Colonic mucosa (tissue), 4 donors: ENCODE data around the gene FABP1. TPM values are rescaled to one million over a fixed set of nuclear protein-coding genes. Genes with fewer than 3 reads are reported as not detected.

Experiments
- DNase-seq: peaks from one replicate; pipeline ENCODE4 v3.0.0-alpha.2; 2020
- H3K27ac ChIP-seq: fragments of 200-600 bp; one replicate; pipeline ENCODE4 v1.8.0; 2021
- H3K27me3 ChIP-seq: fragments of 200-600 bp; one replicate; pipeline ENCODE4 v1.8.0; 2021
- H3K36me3 ChIP-seq: fragments of 200-600 bp; one replicate; pipeline ENCODE4 v1.8.0; 2021
- H3K4me1 ChIP-seq: fragments of 200-600 bp; one replicate; pipeline ENCODE4 v1.8.0; 2021; ENCODE audit warnings: mild to moderate bottlenecking
- H3K4me3 ChIP-seq: fragments of 200-600 bp; one replicate; pipeline ENCODE4 v1.8.0; 2021
- H3K9ac ChIP-seq, 2 donors: one replicate each; pipeline ENCODE4 v1.7.0; 2013; ENCODE audit warnings: control low read depth in 2 of 2, low read depth in 2 of 2, low read length in 2 of 2
- H3K9me3 ChIP-seq: fragments of 200-600 bp; one replicate; pipeline ENCODE4 v1.8.0; 2021
- intact Hi-C: fragments of 100-400 bp; cut with DNase I; formaldehyde crosslinking; loops from one replicate; pipeline ENCODE4 v1.14.1; 2022
- total RNA-seq, 2 donors: library from RNA; stranded (reverse); fragmentation: NEBNext Ultra II Directional in 1 of 2; extraction: Animal tissue kit (Norgen Biotek cat#: 25700) in 1 of 2; gene quantifications; one replicate each; pipeline ENCODE4 v1.2.1, GENCODE V29; 2021
- TF ChIP-seq, protein P1 (sequence below): fragments of 200-600 bp; IDR thresholded peaks from one replicate; pipeline ENCODE4 v1.8.0; 2022; ENCODE audit warnings: antibody characterized with exemption, mild to moderate bottlenecking
- donor health status: healthy.
- donor health status: DM: no; HTN: no; CAD: no.
- donor health status: DM: no; HTN: no; CAD: no.

FABP1 gene
- total RNA-seq, 2 donors from 2014 or later = 2,582 to 2,822 TPM

DNA sequence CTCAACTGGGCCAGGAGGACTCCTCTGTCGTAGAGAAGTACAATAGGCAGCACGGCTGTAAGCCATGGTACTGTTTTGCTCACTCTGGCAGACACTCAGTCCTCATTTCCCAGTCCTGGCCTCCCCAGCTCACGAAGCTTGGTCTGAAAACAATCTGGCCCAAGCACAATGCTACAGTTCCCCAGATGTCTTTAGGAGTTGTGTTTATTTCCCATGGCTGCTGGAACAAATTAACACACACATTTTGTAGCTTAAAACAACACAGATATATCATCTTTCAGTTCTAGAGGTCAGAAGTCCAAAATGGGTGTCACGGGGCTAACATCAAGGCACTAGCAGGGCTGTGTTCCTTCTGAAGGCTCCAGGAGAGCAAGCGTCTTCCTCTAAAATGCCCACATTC, 13.0 kb downstream of the FABP1 start:
- H3K4me1 ChIP-seq = no peaks in the 10 kb centered on the region
- intact Hi-C loops = no loop called here
- no peaks in the 10 kb centered on the region for H3K27me3 ChIP-seq
- no peaks in the 10 kb centered on the region for H3K36me3 ChIP-seq
- DNase-seq = no peak
- TF ChIP-seq, protein P1, sequence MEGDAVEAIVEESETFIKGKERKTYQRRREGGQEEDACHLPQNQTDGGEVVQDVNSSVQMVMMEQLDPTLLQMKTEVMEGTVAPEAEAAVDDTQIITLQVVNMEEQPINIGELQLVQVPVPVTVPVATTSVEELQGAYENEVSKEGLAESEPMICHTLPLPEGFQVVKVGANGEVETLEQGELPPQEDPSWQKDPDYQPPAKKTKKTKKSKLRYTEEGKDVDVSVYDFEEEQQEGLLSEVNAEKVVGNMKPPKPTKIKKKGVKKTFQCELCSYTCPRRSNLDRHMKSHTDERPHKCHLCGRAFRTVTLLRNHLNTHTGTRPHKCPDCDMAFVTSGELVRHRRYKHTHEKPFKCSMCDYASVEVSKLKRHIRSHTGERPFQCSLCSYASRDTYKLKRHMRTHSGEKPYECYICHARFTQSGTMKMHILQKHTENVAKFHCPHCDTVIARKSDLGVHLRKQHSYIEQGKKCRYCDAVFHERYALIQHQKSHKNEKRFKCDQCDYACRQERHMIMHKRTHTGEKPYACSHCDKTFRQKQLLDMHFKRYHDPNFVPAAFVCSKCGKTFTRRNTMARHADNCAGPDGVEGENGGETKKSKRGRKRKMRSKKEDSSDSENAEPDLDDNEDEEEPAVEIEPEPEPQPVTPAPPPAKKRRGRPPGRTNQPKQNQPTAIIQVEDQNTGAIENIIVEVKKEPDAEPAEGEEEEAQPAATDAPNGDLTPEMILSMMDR = no peak
- no peak overlapping the region for H3K9ac ChIP-seq
- H3K27ac ChIP-seq = no peak overlapping the region
- no peaks in the 10 kb centered on the region for H3K9me3 ChIP-seq
- H3K4me3 ChIP-seq = no peak overlapping the region

DNA sequence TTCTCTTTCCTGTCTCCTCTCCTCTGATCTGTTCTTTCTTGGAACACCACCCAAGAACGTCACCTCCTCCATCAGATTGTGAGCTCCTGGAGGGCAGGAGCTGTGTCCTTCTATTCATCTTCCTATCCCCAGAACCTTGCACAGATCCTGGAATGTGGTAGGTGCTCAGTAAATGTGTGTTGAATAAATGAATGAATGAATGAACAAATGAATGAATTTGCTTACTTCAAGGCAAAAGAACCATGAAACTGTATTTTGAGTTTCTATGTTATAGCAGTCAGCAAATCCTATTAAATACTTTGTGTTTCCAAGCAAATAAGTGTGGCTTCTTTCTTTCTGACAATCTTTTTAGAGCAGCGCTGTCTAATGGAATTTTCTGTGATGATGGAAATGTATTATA, 14.8 kb downstream of the FABP1 start:
- no peaks in the 10 kb centered on the region for H3K36me3 ChIP-seq
- no peak overlapping the region for H3K4me3 ChIP-seq
- no peaks in the 10 kb centered on the region for H3K27me3 ChIP-seq
- H3K4me1 ChIP-seq = no peaks in the 10 kb centered on the region
- TF ChIP-seq, protein P1 = no peak
- no peak for DNase-seq
- no peak overlapping the region for H3K27ac ChIP-seq
- no peaks in the 10 kb centered on the region for H3K9me3 ChIP-seq
- intact Hi-C loops = no loop called here
- H3K9ac ChIP-seq = no peak overlapping the region

DNA sequence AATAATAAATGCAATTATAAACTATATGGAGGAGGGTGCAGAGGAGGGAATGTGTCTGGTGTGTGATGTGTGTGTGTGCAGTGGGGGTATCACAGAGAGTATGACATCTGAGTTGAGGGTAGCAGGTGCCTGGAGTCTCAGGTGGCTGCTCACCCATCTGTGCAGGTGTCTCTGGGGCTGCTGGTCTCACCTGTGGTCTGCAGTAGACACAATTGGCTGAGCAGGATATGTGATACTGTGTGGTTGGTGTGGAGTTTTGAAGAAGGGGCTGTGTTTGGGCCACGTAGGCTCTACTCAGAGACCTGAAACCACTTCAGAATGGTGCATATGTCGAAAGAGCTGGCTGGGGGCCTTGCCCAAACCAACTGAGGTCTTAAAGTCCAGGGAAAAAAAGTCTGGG, 17.0 kb downstream of the FABP1 start:
- Histone ChIP-seq H3K27ac (no peak overlapping the region), H3K4me1 (no peaks in the 10 kb centered on the region), H3K27me3 (no peaks in the 10 kb centered on the region), H3K9ac (no peak overlapping the region), H3K4me3 (no peak overlapping the region), H3K9me3 (no peaks in the 10 kb centered on the region), H3K36me3 (no peaks in the 10 kb centered on the region)
- intact Hi-C loops = no loop called here
- TF ChIP-seq, protein P1 = no peak
- DNase-seq = no peak

DNA sequence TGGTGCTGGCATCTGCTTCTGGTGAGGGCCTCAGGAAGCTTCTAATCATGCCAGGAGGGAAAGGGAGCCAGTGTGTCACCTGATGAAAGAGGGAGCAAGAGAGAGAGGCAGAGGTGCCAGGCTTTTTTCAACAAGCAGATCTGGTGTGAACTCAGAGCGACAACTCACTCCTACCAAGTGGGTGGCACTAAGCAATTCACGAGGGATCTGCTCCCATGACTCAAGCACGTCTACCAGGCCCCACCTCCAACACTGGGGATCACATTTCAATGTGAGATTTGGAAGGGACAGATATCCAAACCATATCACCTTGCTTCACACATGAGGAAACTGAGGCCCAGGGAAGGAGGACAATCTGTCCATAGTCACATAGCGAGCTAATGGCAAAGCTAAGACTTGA, 19.1 kb downstream of the FABP1 start:
- H3K4me3 ChIP-seq = no peak overlapping the region
- no peak overlapping the region for H3K27ac ChIP-seq
- intact Hi-C loops = no loop called here
- H3K27me3 ChIP-seq = no peaks in the 10 kb centered on the region
- TF ChIP-seq, protein P1 = no peak
- H3K36me3 ChIP-seq = no peaks in the 10 kb centered on the region
- H3K4me1 ChIP-seq = no peaks in the 10 kb centered on the region
- H3K9me3 ChIP-seq = no peaks in the 10 kb centered on the region
- H3K9ac ChIP-seq = no peak overlapping the region
- no peak for DNase-seq

DNA sequence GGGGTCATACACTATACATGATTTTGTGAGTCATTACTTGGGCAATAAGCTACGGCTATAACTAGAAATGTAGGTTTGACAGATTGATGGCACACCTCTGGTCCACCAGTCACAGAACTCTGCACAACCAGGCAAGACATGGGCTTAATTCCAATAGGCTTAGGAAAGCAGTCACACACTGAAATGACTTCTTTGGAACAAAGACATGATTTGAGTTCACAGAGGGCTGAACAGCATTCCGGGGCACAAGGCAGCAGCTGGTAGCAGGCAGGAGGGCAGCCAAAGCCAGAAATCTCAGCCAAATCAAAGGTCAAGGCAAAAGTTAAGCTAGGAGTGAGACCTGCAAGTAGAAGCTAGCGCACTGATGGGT, 27.4 kb downstream of the FABP1 start:
- Histone ChIP-seq H3K4me1 (no peaks in the 10 kb centered on the region), H3K4me3 (no peak overlapping the region), H3K36me3 (no peaks in the 10 kb centered on the region), H3K27ac (no peak overlapping the region), H3K9ac (no peak overlapping the region), H3K9me3 (no peaks in the 10 kb centered on the region), H3K27me3 (no peaks in the 10 kb centered on the region)
- no peak for DNase-seq
- TF ChIP-seq, protein P1 = no peak
- intact Hi-C loops = no loop called here
